H1 (cell line): ENCODE data around the gene PRMT1. TPM values are rescaled to one million over a fixed set of nuclear protein-coding genes. Genes with fewer than 3 reads are reported as not detected.

Experiments
- CTCF ChIA-PET: fragments of 300-600 bp; sonication (Branson Sonifier 250); formaldehyde crosslinking; loops from one replicate; lab custom pipeline; 2021; ENCODE audit not compliant: partially characterized antibody; lab: Charles Lee
- POLR2A ChIA-PET: fragments of 300-600 bp; sonication (Branson Sonifier 250); formaldehyde crosslinking; loops from one replicate; lab custom pipeline; 2021; ENCODE audit warnings: inconsistent platforms; ENCODE audit not compliant: partially characterized antibody; lab: Charles Lee
- DNase-seq, 2 experiments: peaks; one replicate each; pipeline versions ENCODE4 v3.0.0 to v3.0.0-alpha.2; 2010 to 2022; ENCODE audit warnings: low spot score in 2 of 2, low read depth in 1 of 2, mixed read lengths in 1 of 2
- FAIRE-seq: peaks from 2 replicates; lab custom pipeline; 2011; peaks lifted over from hg19 to GRCh38; lab: Jason Lieb, UNC
- H2AFZ ChIP-seq: 2 replicates; pipeline ENCODE4 v1.8.1; 2012; ENCODE audit warnings: low read length, inconsistent platforms
- H2AK5ac ChIP-seq: 2 replicates; pipeline ENCODE4 v1.6.1; 2013; ENCODE audit warnings: low read depth, low read length
- H2BK120ac ChIP-seq: replicated peaks from 2 replicates; pipeline ENCODE3; 2013; ENCODE audit warnings: low read depth, low read length, inconsistent platforms
- H2BK12ac ChIP-seq: 2 replicates; pipeline ENCODE4 v1.6.1; 2013; ENCODE audit warnings: low read depth, low read length
- H2BK15ac ChIP-seq: 2 replicates; pipeline ENCODE4 v1.6.1; 2013; ENCODE audit warnings: low read length
- H2BK20ac ChIP-seq: 2 replicates; pipeline ENCODE4 v1.6.1; 2013; ENCODE audit warnings: low read length
- H2BK5ac ChIP-seq: 2 replicates; pipeline ENCODE4 v1.6.1; 2013; ENCODE audit warnings: low read depth, low read length
- H3K14ac ChIP-seq: 2 replicates; pipeline ENCODE4 v1.6.1; 2013; ENCODE audit warnings: inconsistent platforms; ENCODE audit not compliant: insufficient read length
- H3K18ac ChIP-seq: 2 replicates; pipeline ENCODE4 v1.6.1; 2013; ENCODE audit warnings: low read length; ENCODE audit errors: extremely low read depth
- H3K23ac ChIP-seq: 2 replicates; pipeline ENCODE4 v1.6.1; 2013; ENCODE audit warnings: inconsistent platforms; ENCODE audit not compliant: insufficient read length
- H3K23me2 ChIP-seq: 2 replicates; pipeline ENCODE4 v1.6.1; 2013; ENCODE audit warnings: low read depth, low read length
- H3K27ac ChIP-seq: 2 replicates; pipeline ENCODE4 v1.6.1; 2011; ENCODE audit warnings: low read depth, low read length, inconsistent platforms
- H3K27me3 ChIP-seq, 4 experiments: replicated peaks in 1 of 4; 1 replicate in 1 of 4; 2 replicates in 3 of 4; pipeline versions ENCODE4 v1.6.1 to v1.8.1; 2011 to 2013; ENCODE audit warnings: low read length in 3 of 4, mild to moderate bottlenecking in 3 of 4, inconsistent platforms in 2 of 4, mixed read lengths in 2 of 4, moderate library complexity in 1 of 4; ENCODE audit not compliant: control insufficient read depth in 3 of 4, insufficient read depth in 3 of 4; ENCODE audit errors: extremely low read depth in 1 of 4
- H3K36me3 ChIP-seq, 4 experiments: 2 replicates each; pipeline versions ENCODE4 v1.6.1 to v1.8.1; 2011 to 2013; ENCODE audit warnings: mild to moderate bottlenecking in 4 of 4, low read length in 3 of 4, moderate library complexity in 2 of 4, control low read depth in 1 of 4, inconsistent platforms in 1 of 4; ENCODE audit not compliant: insufficient read depth in 4 of 4, control insufficient read depth in 2 of 4
- H3K4ac ChIP-seq: replicated peaks from 2 replicates; pipeline ENCODE3; 2013; ENCODE audit warnings: low read length, low read depth, mixed read lengths, inconsistent platforms; ENCODE audit not compliant: insufficient read length
- H3K4me1 ChIP-seq, 4 experiments: replicated peaks in 1 of 4; 1 replicate in 1 of 4; 2 replicates in 3 of 4; pipeline versions ENCODE4 v1.6.1 to v1.8.1; 2011 to 2013; ENCODE audit warnings: low read length in 3 of 4, inconsistent platforms in 2 of 4, mixed read lengths in 1 of 4; ENCODE audit not compliant: insufficient read depth in 4 of 4, control insufficient read depth in 3 of 4
- H3K4me2 ChIP-seq, 2 experiments: 2 replicates each; pipeline versions ENCODE4 v1.6.1 to v1.8.1; 2011 to 2013; ENCODE audit warnings: low read depth in 2 of 2, low read length in 2 of 2, control low read depth in 1 of 2, inconsistent platforms in 1 of 2, mild to moderate bottlenecking in 1 of 2; ENCODE audit not compliant: insufficient read depth in 1 of 2
- H3K4me3 ChIP-seq, 4 experiments: fragments of 200-600, 300-600 bp in 1 of 4; sonication (generic), shearing (Covaris generic), sonication (Bioruptor Twin) in 1 of 4; 2 replicates each; pipeline versions ENCODE4 v1.5.1 to v1.8.1; 2011 to 2016; ENCODE audit warnings: low read length in 4 of 4, low read depth in 3 of 4, control low read depth in 2 of 4, inconsistent platforms in 2 of 4, mild to moderate bottlenecking in 2 of 4, mixed read lengths in 1 of 4, moderate library complexity in 1 of 4; ENCODE audit not compliant: insufficient read depth in 2 of 4; ENCODE audit errors: extremely low read depth in 1 of 4
- H3K56ac ChIP-seq: replicated peaks from 2 replicates; pipeline ENCODE3; 2013; ENCODE audit warnings: low read depth, mild to moderate bottlenecking, mixed read lengths, low read length, inconsistent platforms; ENCODE audit not compliant: insufficient read length
- H3K79me1 ChIP-seq: 2 replicates; pipeline ENCODE4 v1.6.1; 2013; ENCODE audit warnings: low read depth, low read length, control low read depth
- H3K79me2 ChIP-seq, 2 experiments: 2 replicates each; pipeline versions ENCODE4 v1.6.1 to v1.8.1; 2012 to 2013; ENCODE audit warnings: low read length in 2 of 2, mild to moderate bottlenecking in 2 of 2, inconsistent platforms in 1 of 2; ENCODE audit not compliant: insufficient read depth in 2 of 2, control insufficient read depth in 1 of 2
- H3K9ac ChIP-seq, 4 experiments: replicated peaks in 1 of 4; 1 replicate in 1 of 4; 2 replicates in 3 of 4; pipeline versions ENCODE4 v1.6.1 to v1.8.1; 2011 to 2013; ENCODE audit warnings: low read depth in 3 of 4, low read length in 3 of 4, control low read depth in 2 of 4, mild to moderate bottlenecking in 2 of 4, moderate library complexity in 2 of 4, inconsistent platforms in 1 of 4; ENCODE audit errors: extremely low read depth in 1 of 4
- H3K9me3 ChIP-seq, 2 experiments: 2 replicates each; pipeline versions ENCODE4 v1.6.1 to v1.8.1; 2012 to 2013; ENCODE audit warnings: mild to moderate bottlenecking in 2 of 2, moderate library complexity in 2 of 2, control low read depth in 1 of 2, inconsistent platforms in 1 of 2, low read depth in 1 of 2, low read length in 1 of 2, mixed read lengths in 1 of 2; ENCODE audit not compliant: insufficient read depth in 2 of 2
- H4K20me1 ChIP-seq, 2 experiments: replicated peaks in 1 of 2; 2 replicates each; pipeline versions ENCODE3 to v1.8.1; 2011 to 2013; ENCODE audit warnings: inconsistent platforms in 2 of 2, low read length in 2 of 2, mild to moderate bottlenecking in 1 of 2; ENCODE audit not compliant: insufficient read depth in 2 of 2, control insufficient read depth in 1 of 2
- H4K5ac ChIP-seq: 2 replicates; pipeline ENCODE4 v1.6.1; 2013; ENCODE audit warnings: low read length, low read depth, mixed read lengths, inconsistent platforms; ENCODE audit not compliant: insufficient read length
- H4K8ac ChIP-seq: 2 replicates; pipeline ENCODE4 v1.8.0; 2013; ENCODE audit warnings: mild to moderate bottlenecking, moderate library complexity, low read length, inconsistent platforms; ENCODE audit not compliant: insufficient read depth; ENCODE audit errors: extremely low read depth
- H4K91ac ChIP-seq: replicated peaks from 2 replicates; pipeline ENCODE3; 2013; ENCODE audit warnings: low read length, mixed read lengths, inconsistent platforms; ENCODE audit not compliant: insufficient read length
- KDM1A ChIP-seq: fragments of 200-600, 300-600 bp; sonication (generic); IDR thresholded peaks from 2 replicates; pipeline ENCODE4 v1.7.1; 2016; ENCODE audit warnings: mild to moderate bottlenecking, low read length, borderline replicate concordance
- MAFK ChIP-seq: IDR thresholded peaks from 2 replicates; pipeline ENCODE4 v1.6.1; 2012; ENCODE audit warnings: low read depth, mild to moderate bottlenecking, improper control_type of control experiment, low read length
- WGBS, 2 experiments: shearing (Covaris generic) in 1 of 2; methylation state at CpG; one replicate each; pipeline versions ENCODE4 v1.1.6 to v1.1.7; 2013 to 2015; ENCODE audit warnings: low lambda C conversion rate in 2 of 2, mixed read lengths in 2 of 2, inconsistent platforms in 1 of 2, low coverage in 1 of 2, missing lambda C conversion rate in 1 of 2; ENCODE audit not compliant: insufficient replicate concordance in 2 of 2, insufficient coverage in 1 of 2, insufficient read length in 1 of 2; ENCODE audit errors: extremely low coverage in 1 of 2, missing lambda C conversion rate in 1 of 2; 5-methylcytosine and 5-hydroxymethylcytosine counted together
- polyA plus RNA-seq, 7 experiments: library from polyadenylated mRNA; depleted of rRNA in 3 of 7; stranded (reverse) in 5 of 7; unstranded in 2 of 7; fragments of >200 nt in 5 of 7; fragments of 200-250 nt in 2 of 7; gene quantifications; 1 replicate in 5 of 7; 2 replicates in 1 of 7; 4 replicates in 1 of 7; pipeline versions ENCODE4 v1.2.1 to v1.2.3, GENCODE V29; 2011 to 2013; ENCODE audit warnings: missing spikeins in 2 of 7, mixed read lengths in 2 of 7
- total RNA-seq: library from RNA; stranded (reverse); fragmentation: NEBNext Ultra II Directional; extraction: Animal tissue kit (Norgen Biotek cat#: 25700); gene quantifications from 2 replicates; pipeline ENCODE4 v1.2.1, GENCODE V29; 2021

The PRMT1 gene
- total and polyA plus RNA-seq, 2 of the 8 experiments (the other 6 are each of a cell fraction or from before 2014, with no cell fraction given), result 561 to 1,215 TPM

DNA sequence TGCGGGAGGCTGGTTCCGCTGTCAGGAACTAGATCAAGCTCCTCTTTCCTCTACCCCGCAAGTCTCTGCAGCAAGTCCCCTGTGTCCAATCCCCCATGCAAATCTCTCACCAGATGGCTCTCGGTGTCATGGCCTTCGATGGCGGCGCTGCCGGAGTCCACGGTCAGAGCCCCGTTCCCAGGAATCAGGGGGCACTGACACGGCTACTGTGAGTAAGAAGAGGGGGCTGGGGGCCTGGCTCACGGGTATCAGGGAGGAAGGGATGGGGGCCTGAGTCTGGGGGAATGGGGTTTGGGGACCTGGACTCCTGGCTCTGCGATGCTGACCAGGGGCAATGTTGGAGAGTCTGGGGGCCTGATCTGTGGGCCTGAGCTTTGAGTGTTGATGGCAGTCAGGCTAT lies 31.1 kb upstream of the PRMT1 start:
- Histone ChIP-seq H3K27me3 (no peaks in the 10 kb centered on the region), H3K14ac (no peak overlapping the region), H2BK20ac (no peak overlapping the region), H2BK15ac (no peak overlapping the region), H4K8ac (no peak overlapping the region), H3K23ac (no peak overlapping the region), H4K5ac (no peak overlapping the region), H3K9me3 (no peaks in the 10 kb centered on the region), H3K18ac (no peak overlapping the region), H3K4me1 (peaks cover 2 to 9% (median 5%) of the 10 kb centered on the region in 4 experiments; a peak in 6 of 7 replicates), H4K91ac (no peak overlapping the region), H3K79me1 (peaks cover 22% of the 10 kb centered on the region), H3K9ac (no peak overlapping the region), H3K4ac (no peak overlapping the region), H4K20me1 (peaks cover 7 to 21% of the 10 kb centered on the region in 2 experiments), H3K27ac (no peak overlapping the region), H3K36me3 (peaks cover 6 to 29% (median 16%) of the 10 kb centered on the region in 4 experiments; a peak in 6 of 8 replicates), H3K56ac (no peak overlapping the region), H2AFZ (no peak overlapping the region), H3K4me2 (no peak overlapping the region), H3K4me3 (no peak overlapping the region), H3K23me2 (peaks cover 2% of the 10 kb centered on the region; the same call in 1 of the 2 replicates), H2BK120ac (no peak overlapping the region), H2BK12ac (no peak overlapping the region), H3K79me2 (peaks cover 10 to 32% of the 10 kb centered on the region in 2 experiments), H2BK5ac (0 out of 2 replicates have a peak overlapping the region, but pooled peaks have one; percentile 52), H2AK5ac (no peak overlapping the region)
- 98% methylated on average over 13 of the region's 13 CpGs; no CpG with 5 or more reads in 1 of the 2 experiments for WGBS, 2 experiments
- FAIRE-seq (no peak), DNase-seq (no peak)
- ChIA-PET POLR2A (interaction anchor here (1.0 to 50.7 kb wide), 8 partner anchors 10 to 45 kb away, joined by 3 to 840 read pairs (median 12); partner anchors contain the start of genes BCL2L12, CPT1C, IRF3 and PRMT1), CTCF (interaction anchor here (1.7 kb wide), 1 partner anchor 26 kb away, joined by 8 read pairs; no protein-coding TSS in a partner anchor)
- TF ChIP-seq KDM1A (no peak), MAFK (no peak)
